ENCODE results near the gene BCL2L13.
A peak's percentile ranks its signal among the peaks of the same experiment; 100 is the strongest.

Gene BCL2L13

DNA sequence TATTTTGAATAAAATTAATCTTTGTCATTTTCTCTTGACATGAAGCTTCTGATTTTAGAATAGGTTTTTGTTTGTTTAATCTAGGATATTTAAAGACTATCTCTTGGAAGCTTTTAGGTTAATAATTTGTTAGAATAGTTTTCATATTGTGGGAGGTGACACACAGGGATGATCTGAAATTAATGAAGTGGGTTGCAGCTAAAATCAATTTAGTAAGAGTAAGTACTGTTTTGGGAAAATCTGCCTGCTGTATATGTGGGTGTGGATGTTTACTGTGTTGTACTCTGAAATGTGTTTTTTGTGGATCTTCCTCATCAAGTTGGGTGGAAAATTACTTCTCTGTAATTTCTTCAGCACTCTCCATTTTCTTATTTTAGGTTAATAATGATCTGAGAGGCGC, 68.4 kb downstream of the BCL2L13 start:
- H3K27ac ChIP-seq (ENCODE audit: low read depth, low read length) = peak overlapping the region; percentile 52
- H3K36me3 ChIP-seq (ENCODE audit: control insufficient read depth, insufficient read depth, low read length) = peaks cover 13% of the 10 kb centered on the region
- no peak overlapping the region for H3K9ac ChIP-seq (ENCODE audit: low read depth, low read length)
- H3K9me3 ChIP-seq (ENCODE audit: control insufficient read depth, insufficient read depth, low read length) = no peaks in the 10 kb centered on the region
- H3K4me1 ChIP-seq (ENCODE audit: control insufficient read depth, insufficient read depth, low read length) = no peaks in the 10 kb centered on the region
- no peak overlapping the region for H3K4me3 ChIP-seq (ENCODE audit: low read depth, low read length)
- H3K27me3 ChIP-seq (ENCODE audit: control insufficient read depth, insufficient read depth, low read length) = no peaks in the 10 kb centered on the region

DNA sequence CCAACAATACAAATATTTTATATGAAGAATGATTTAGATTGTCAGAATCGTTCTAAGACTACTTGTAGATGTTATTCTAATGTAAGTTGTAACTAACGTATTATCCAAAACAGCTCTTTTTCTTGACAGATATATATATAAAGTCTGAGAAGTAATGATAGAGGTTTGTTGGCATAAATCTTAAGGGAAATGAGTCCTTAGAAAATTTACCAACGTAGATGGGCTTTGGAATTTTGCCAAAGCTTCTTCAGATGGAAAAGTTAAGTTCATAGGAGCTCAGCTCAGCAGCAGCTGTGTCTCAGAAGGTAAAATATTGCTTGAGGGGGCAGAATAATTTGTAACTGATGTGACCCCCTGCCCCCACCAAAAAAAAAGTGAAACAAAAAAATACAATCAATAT, 69.0 kb downstream of the BCL2L13 start:
- Histone ChIP-seq H3K4me3 (ENCODE audit: low read depth, low read length) (no peak overlapping the region), H3K4me1 (ENCODE audit: control insufficient read depth, insufficient read depth, low read length) (no peaks in the 10 kb centered on the region; the same call in 1 of the 2 replicates), H3K9me3 (ENCODE audit: control insufficient read depth, insufficient read depth, low read length) (no peaks in the 10 kb centered on the region), H3K27ac (ENCODE audit: low read depth, low read length) (no peak overlapping the region), H3K9ac (ENCODE audit: low read depth, low read length) (no peak overlapping the region), H3K27me3 (ENCODE audit: control insufficient read depth, insufficient read depth, low read length) (no peaks in the 10 kb centered on the region), H3K36me3 (ENCODE audit: control insufficient read depth, insufficient read depth, low read length) (peaks cover 13% of the 10 kb centered on the region)

DNA sequence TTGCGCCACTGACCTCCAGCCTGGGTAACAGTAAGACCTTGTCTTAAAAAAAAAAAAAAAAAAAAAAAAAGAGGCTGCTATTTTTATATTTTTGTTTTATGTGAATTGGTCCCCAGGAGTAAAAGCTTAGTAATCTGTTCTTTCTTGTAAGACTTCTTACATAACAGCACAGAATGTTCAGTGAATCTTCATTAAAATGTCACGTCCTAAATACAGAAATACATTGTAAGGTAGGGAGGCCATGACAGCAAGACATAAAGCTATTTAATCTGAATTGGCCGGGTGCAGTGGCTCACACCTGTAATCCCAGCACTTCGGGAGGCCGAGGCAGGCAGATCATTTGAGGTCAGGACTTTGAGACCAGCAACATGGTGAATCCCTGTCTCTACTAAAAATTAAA, 71.5 kb downstream of the BCL2L13 start:
- Histone ChIP-seq H3K4me3 (ENCODE audit: low read depth, low read length) (no peak overlapping the region), H3K27ac (ENCODE audit: low read depth, low read length) (no peak overlapping the region), H3K9ac (ENCODE audit: low read depth, low read length) (no peak overlapping the region), H3K36me3 (ENCODE audit: control insufficient read depth, insufficient read depth, low read length) (no peaks in the 10 kb centered on the region), H3K27me3 (ENCODE audit: control insufficient read depth, insufficient read depth, low read length) (no peaks in the 10 kb centered on the region), H3K4me1 (ENCODE audit: control insufficient read depth, insufficient read depth, low read length) (no peaks in the 10 kb centered on the region; the same call in 1 of the 2 replicates), H3K9me3 (ENCODE audit: control insufficient read depth, insufficient read depth, low read length) (no peaks in the 10 kb centered on the region)

DNA sequence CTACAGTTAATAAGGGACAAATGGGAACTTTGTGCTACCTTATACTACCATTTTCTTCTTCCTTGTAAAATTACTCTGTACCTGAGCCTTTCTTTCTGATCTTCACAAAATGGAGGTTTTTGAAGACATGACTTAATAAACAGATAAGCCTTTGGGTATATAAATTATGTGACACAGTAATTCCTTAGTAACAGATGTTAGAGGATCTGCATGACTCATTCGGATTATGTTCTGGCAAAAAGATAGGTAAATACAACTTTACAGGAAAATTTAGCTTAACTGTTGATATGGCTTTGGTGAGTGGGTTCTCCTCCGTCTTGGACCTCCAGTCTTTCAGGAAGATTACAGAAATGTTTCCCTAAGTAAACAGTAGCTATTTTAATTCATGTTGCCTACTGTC, 73.9 kb downstream of the BCL2L13 start:
- H3K36me3 ChIP-seq (ENCODE audit: control insufficient read depth, insufficient read depth, low read length) = no peaks in the 10 kb centered on the region
- H3K9me3 ChIP-seq (ENCODE audit: control insufficient read depth, insufficient read depth, low read length) = no peaks in the 10 kb centered on the region
- H3K27me3 ChIP-seq (ENCODE audit: control insufficient read depth, insufficient read depth, low read length) = no peaks in the 10 kb centered on the region
- no peak overlapping the region for H3K27ac ChIP-seq (ENCODE audit: low read depth, low read length)
- H3K4me3 ChIP-seq (ENCODE audit: low read depth, low read length) = no peak overlapping the region
- H3K9ac ChIP-seq (ENCODE audit: low read depth, low read length) = no peak overlapping the region
- H3K4me1 ChIP-seq (ENCODE audit: control insufficient read depth, insufficient read depth, low read length) = no peaks in the 10 kb centered on the region; the same call in 1 of the 2 replicates

DNA sequence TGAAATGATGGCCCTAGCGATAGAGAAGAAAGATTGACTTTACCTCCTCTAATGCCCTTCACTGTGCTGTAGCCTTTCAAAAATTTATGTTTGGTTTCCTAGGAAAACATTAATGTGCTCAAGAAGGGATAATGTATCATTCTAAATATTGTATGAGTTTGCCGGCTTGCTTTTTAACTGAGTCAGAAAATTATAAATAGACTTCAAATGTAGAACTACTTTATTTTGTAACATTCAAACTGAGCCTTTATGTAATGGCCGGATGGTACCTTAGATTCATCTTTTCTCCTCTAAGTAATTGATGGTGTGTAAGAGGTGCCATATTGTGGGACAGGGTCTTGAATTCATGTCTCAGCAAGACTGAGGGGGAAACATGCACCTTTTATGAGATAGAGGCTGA, 78.0 kb downstream of the BCL2L13 start:
- no peaks in the 10 kb centered on the region for H3K27me3 ChIP-seq (ENCODE audit: control insufficient read depth, insufficient read depth, low read length)
- H3K4me1 ChIP-seq (ENCODE audit: control insufficient read depth, insufficient read depth, low read length) = no peaks in the 10 kb centered on the region; the same call in 1 of the 2 replicates
- H3K9me3 ChIP-seq (ENCODE audit: control insufficient read depth, insufficient read depth, low read length) = no peaks in the 10 kb centered on the region
- H3K9ac ChIP-seq (ENCODE audit: low read depth, low read length) = no peak overlapping the region
- H3K27ac ChIP-seq (ENCODE audit: low read depth, low read length) = no peak overlapping the region
- no peak overlapping the region for H3K4me3 ChIP-seq (ENCODE audit: low read depth, low read length)
- no peaks in the 10 kb centered on the region for H3K36me3 ChIP-seq (ENCODE audit: control insufficient read depth, insufficient read depth, low read length)

DNA sequence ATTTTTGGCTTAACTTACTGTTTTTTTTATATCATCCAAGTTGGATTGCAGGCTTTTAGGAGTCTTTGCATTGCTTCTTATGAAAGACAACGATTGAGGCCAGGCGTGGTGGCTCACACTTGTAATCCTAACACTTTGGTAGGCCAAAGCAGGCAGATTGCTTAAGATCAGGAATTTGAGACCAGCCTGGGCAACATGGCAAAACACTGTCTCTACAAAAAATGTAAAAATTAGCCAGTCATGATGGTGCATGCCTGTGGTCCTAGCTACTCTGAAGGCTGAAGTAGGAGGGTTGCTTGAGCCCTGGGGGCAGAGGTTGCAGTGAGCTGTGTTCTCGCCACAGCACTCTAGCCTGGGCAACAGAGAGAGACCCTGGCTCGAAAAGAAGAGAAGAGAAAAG, 79.2 kb downstream of the BCL2L13 start:
- Histone ChIP-seq H3K4me1 (ENCODE audit: control insufficient read depth, insufficient read depth, low read length) (no peaks in the 10 kb centered on the region), H3K9ac (ENCODE audit: low read depth, low read length) (no peak overlapping the region), H3K27ac (ENCODE audit: low read depth, low read length) (no peak overlapping the region), H3K36me3 (ENCODE audit: control insufficient read depth, insufficient read depth, low read length) (no peaks in the 10 kb centered on the region), H3K9me3 (ENCODE audit: control insufficient read depth, insufficient read depth, low read length) (no peaks in the 10 kb centered on the region), H3K4me3 (ENCODE audit: low read depth, low read length) (no peak overlapping the region), H3K27me3 (ENCODE audit: control insufficient read depth, insufficient read depth, low read length) (no peaks in the 10 kb centered on the region)

DNA sequence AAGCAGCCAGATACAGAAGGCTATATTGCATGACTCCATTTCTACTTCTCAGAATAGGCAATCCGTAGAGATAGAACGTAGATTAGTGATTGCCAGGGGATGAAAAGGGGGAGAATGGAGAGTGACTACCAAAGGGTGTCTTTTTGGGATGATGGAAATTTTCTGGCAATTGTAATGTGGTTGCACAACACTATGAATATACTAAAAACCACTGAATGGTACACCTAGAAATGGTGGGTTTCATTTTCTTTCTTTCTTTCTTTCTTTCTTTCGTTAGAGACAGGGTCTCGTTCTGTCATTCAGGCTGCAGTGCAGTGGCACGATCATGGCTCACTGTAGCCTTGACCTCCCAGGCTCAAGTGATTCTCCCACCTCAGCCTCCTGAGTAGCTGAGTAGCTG, 81.4 kb downstream of the BCL2L13 start:
- Histone ChIP-seq H3K27ac (ENCODE audit: low read depth, low read length) (no peak overlapping the region), H3K36me3 (ENCODE audit: control insufficient read depth, insufficient read depth, low read length) (no peaks in the 10 kb centered on the region), H3K9ac (ENCODE audit: low read depth, low read length) (no peak overlapping the region), H3K9me3 (ENCODE audit: control insufficient read depth, insufficient read depth, low read length) (no peaks in the 10 kb centered on the region), H3K27me3 (ENCODE audit: control insufficient read depth, insufficient read depth, low read length) (no peaks in the 10 kb centered on the region), H3K4me1 (ENCODE audit: control insufficient read depth, insufficient read depth, low read length) (no peaks in the 10 kb centered on the region), H3K4me3 (ENCODE audit: low read depth, low read length) (no peak overlapping the region)

DNA sequence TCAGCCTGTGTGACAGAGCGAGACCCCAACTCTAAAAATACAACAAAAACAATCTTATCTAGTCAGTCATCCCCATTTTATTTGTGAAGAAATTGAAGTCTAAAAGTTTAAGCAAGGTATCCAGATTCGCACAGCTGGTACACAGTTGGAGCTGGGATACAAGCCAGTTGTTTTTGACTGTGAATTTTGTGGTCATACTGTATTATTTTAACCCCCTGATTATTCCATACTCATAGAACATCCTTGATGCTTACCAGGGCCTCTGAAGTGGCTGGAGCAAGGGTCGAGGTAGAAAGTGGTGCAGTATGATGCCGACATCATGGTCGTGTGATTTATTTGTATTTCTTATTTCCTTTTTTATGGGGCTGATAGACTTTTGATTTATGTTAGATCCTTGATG, 85.7 kb downstream of the BCL2L13 start:
- peaks cover 26% of the 10 kb centered on the region for H3K36me3 ChIP-seq (ENCODE audit: control insufficient read depth, insufficient read depth, low read length)
- no peak overlapping the region for H3K4me3 ChIP-seq (ENCODE audit: low read depth, low read length)
- H3K4me1 ChIP-seq (ENCODE audit: control insufficient read depth, insufficient read depth, low read length) = no peaks in the 10 kb centered on the region
- H3K27me3 ChIP-seq (ENCODE audit: control insufficient read depth, insufficient read depth, low read length) = no peaks in the 10 kb centered on the region
- no peaks in the 10 kb centered on the region for H3K9me3 ChIP-seq (ENCODE audit: control insufficient read depth, insufficient read depth, low read length)
- H3K27ac ChIP-seq (ENCODE audit: low read depth, low read length) = no peak overlapping the region
- H3K9ac ChIP-seq (ENCODE audit: low read depth, low read length) = no peak overlapping the region

DNA sequence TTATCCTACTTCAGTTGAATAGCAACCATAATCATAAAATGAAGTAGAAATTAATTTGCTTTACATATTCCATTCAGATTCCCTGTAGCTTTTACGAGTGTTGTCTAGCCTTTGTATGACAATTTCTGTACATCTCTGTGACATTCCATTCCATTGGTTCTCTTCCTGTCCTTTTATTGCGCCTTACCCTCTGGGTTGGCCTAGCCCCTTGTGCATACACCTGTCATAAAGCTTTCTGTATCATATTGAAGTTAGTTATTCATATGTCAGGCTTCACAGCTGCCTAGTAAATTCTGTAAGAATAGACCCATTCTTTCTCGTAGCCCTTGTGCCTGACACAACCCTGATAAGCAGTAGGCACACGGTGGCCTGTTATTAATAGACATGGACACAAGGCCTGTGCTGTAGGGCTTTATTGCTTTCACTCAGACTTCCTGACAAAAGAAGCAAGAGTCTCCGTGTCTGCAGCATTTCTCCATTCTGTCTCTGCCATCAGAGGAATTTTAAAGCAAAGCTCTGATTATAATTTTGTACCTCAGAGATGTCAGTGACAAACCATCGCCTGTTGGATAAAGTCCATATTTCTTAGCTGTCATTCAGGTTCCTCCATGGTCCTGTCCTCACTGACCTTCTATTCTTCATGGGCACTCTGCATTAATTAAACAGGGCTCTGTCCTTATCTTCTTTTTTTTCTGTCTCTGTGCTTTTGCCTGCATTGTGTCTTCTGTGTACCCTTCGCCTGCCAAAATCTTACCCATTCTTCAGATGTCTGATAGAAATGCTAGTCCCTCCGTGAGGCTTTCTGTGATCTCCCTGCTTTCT, 86.3 kb downstream of the BCL2L13 start:
- H3K4me1 ChIP-seq (ENCODE audit: control insufficient read depth, insufficient read depth, low read length) = no peaks in the 10 kb centered on the region
- H3K27me3 ChIP-seq (ENCODE audit: control insufficient read depth, insufficient read depth, low read length) = no peaks in the 10 kb centered on the region
- no peaks in the 10 kb centered on the region for H3K9me3 ChIP-seq (ENCODE audit: control insufficient read depth, insufficient read depth, low read length)
- H3K27ac ChIP-seq (ENCODE audit: low read depth, low read length) = no peak overlapping the region
- H3K36me3 ChIP-seq (ENCODE audit: control insufficient read depth, insufficient read depth, low read length) = peaks cover 33% of the 10 kb centered on the region
- H3K9ac ChIP-seq (ENCODE audit: low read depth, low read length) = no peak overlapping the region
- H3K4me3 ChIP-seq (ENCODE audit: low read depth, low read length) = no peak overlapping the region

DNA sequence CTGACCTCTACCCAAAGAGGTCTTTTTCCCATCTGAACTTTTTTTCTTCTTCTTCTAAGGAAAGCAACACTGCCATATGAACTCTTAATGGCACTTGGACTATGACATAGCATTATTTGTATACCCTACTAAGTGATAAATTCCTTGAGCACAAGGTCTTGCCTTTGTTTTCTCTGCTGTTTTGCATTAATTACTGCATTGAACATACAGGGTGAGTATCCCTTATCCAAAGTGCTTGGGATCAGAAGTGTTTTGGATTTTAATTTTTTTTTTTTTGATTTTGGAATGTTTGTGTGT, 86.9 kb downstream of the BCL2L13 start:
- H3K9me3 ChIP-seq (ENCODE audit: control insufficient read depth, insufficient read depth, low read length) = no peaks in the 10 kb centered on the region
- H3K4me3 ChIP-seq (ENCODE audit: low read depth, low read length) = no peak overlapping the region
- H3K27ac ChIP-seq (ENCODE audit: low read depth, low read length) = no peak overlapping the region
- peaks cover 38% of the 10 kb centered on the region for H3K36me3 ChIP-seq (ENCODE audit: control insufficient read depth, insufficient read depth, low read length)
- no peak overlapping the region for H3K9ac ChIP-seq (ENCODE audit: low read depth, low read length)
- H3K4me1 ChIP-seq (ENCODE audit: control insufficient read depth, insufficient read depth, low read length) = no peaks in the 10 kb centered on the region
- H3K27me3 ChIP-seq (ENCODE audit: control insufficient read depth, insufficient read depth, low read length) = no peaks in the 10 kb centered on the region

DNA sequence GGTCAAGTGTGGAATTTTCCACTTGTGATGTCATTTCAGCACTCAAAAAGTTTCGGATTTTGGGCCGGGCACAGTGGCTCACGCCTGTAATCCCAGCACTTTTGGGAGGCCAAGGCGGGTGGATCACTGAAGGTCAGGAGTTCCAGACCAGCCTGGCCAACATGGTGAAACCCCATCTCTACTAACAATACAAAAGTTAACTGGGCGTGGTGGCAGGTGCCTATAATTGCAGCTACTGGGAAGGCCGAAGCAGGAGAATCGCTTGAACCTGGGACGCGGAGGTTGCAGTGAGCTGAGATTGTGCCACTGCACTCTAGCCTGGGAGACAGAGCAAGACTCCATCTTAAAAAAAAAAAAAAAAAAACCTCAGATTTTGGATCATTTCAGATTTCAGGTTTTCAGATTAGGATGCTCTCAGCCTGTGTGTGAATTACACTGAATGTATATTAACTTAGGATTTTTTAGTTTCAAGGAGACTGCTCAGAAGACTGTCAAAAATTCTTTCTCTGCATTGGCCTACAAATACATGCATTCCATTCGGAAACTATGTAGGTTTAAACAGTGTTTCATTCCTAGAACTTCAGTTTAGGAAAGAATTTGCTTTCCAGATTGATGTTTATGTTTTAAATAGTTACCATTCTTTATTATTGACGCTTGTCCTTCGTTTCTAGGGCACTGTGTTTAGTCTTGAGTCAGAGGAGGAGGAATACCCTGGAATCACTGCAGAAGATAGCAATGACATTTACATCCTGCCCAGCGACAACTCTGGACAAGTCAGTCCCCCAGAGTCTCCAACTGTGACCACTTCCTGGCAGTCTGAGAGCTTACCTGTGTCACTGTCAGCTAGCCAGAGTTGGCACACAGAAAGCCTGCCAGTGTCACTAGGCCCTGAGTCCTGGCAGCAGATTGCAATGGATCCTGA, 87.7 kb downstream of the BCL2L13 start:
- no peak overlapping the region for H3K27ac ChIP-seq (ENCODE audit: low read depth, low read length)
- H3K9ac ChIP-seq (ENCODE audit: low read depth, low read length) = no peak overlapping the region
- no peaks in the 10 kb centered on the region for H3K27me3 ChIP-seq (ENCODE audit: control insufficient read depth, insufficient read depth, low read length)
- H3K4me3 ChIP-seq (ENCODE audit: low read depth, low read length) = no peak overlapping the region
- H3K4me1 ChIP-seq (ENCODE audit: control insufficient read depth, insufficient read depth, low read length) = no peaks in the 10 kb centered on the region
- no peaks in the 10 kb centered on the region for H3K9me3 ChIP-seq (ENCODE audit: control insufficient read depth, insufficient read depth, low read length)
- H3K36me3 ChIP-seq (ENCODE audit: control insufficient read depth, insufficient read depth, low read length) = peaks cover 42% of the 10 kb centered on the region
